LNCaP clone FGC (cell line): ENCODE measurements around the gene SOX3.

Experiments
- DNase-seq: peaks from one replicate; pipeline ENCODE4 v3.0.0-alpha.2; 2011; ENCODE audit warnings: low read depth
- H3K4me3 ChIP-seq: 2 replicates; pipeline ENCODE4 v1.5.1; 2011; ENCODE audit warnings: mild to moderate bottlenecking, low read depth, low read length, control low read depth
- TF ChIP-seq, protein P1 (sequence below): IDR thresholded peaks from 2 replicates; pipeline ENCODE4 v1.5.1; 2012; ENCODE audit warnings: mild to moderate bottlenecking; ENCODE audit not compliant: control insufficient read depth, insufficient read depth; ENCODE audit errors: extremely low read depth

The SOX3 gene

DNA sequence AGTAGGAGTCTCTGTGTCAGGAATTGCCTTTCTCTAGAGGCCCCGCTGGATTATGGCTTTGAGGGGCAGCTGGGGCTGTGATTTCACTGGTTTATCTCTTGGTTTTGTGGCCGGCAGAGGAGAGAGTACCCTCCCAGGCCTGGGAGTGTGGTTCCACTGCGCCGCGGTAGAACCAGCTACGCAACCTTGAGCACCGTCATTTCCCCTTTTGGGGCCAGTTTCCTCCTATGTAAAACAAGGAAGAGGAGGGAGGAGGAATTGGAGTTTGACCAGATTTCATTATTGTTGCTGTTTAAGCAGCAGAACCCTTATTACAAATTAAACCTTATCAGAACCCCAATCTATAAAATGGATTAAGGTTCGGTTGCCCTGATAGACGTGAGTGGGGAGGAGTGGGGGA is 4.4 kb downstream of the SOX3 start:
- no peak overlapping the region for H3K4me3 ChIP-seq
- TF ChIP-seq, protein P1, sequence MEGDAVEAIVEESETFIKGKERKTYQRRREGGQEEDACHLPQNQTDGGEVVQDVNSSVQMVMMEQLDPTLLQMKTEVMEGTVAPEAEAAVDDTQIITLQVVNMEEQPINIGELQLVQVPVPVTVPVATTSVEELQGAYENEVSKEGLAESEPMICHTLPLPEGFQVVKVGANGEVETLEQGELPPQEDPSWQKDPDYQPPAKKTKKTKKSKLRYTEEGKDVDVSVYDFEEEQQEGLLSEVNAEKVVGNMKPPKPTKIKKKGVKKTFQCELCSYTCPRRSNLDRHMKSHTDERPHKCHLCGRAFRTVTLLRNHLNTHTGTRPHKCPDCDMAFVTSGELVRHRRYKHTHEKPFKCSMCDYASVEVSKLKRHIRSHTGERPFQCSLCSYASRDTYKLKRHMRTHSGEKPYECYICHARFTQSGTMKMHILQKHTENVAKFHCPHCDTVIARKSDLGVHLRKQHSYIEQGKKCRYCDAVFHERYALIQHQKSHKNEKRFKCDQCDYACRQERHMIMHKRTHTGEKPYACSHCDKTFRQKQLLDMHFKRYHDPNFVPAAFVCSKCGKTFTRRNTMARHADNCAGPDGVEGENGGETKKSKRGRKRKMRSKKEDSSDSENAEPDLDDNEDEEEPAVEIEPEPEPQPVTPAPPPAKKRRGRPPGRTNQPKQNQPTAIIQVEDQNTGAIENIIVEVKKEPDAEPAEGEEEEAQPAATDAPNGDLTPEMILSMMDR: no peak
- DNase-seq: no peak

DNA sequence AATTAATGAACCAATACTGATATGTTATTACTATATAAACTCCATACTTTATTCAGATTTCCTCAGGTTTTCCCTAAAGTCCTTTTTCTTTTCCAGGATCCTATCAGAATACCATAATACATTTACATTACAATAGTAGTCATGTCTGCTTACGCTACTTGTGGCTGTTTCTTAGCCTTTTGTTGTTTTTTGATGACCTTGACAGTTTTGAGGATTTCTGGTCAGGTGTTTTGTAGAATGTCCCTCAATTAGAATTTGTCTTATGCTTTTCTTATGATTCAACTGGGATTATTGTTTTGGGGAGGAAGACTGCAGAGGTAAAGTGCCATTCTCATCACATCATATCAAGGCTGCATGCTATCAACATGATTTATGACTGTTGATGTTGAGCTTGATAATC is 9.1 kb downstream of the SOX3 start:
- TF ChIP-seq, protein P1: no peak
- H3K4me3 ChIP-seq: no peak overlapping the region
- no peak for DNase-seq

DNA sequence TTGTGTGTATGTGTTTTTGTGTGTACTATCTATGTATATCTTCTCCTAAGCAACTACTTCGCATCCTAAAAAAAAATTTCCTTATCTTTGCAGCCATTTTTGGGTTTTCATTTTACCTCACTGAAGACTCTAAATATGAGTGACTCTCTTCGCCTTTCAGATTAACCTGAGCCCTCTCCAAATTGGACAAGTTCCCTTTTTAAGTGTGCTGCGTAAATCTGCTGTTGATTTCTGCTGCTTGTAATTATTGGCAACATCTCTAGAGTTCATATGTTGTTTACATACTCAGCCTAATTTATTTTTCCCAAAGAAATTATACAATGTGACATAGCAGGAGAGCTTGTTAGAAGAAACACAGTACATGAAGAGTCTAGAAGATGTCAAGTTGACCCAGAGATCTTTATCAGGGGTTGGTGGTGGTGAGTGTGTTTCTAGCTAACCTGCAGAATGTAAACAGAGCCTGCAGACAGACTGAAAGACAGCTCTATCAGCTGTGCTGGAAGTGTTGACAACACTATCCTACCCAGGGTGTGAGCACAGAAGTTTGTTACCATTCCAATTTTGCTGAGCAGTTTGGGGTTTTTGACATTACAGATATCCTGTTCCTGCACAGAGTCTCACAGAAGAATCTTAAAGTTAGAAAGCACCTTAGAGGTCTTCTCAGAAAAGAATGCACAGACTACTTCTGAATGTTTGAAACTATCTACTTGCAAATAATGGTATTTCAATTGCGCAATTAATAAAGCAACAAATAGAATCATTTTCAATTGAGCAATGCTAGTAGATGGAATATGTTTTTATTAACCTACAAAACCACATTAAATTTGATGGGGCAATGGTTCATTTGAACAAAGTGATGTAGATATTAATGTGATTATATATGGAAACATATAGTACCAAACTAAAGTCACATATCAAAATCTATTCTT is 12.5 kb downstream of the SOX3 start:
- DNase-seq: no peak
- TF ChIP-seq, protein P1: no peak
- no peak overlapping the region for H3K4me3 ChIP-seq

DNA sequence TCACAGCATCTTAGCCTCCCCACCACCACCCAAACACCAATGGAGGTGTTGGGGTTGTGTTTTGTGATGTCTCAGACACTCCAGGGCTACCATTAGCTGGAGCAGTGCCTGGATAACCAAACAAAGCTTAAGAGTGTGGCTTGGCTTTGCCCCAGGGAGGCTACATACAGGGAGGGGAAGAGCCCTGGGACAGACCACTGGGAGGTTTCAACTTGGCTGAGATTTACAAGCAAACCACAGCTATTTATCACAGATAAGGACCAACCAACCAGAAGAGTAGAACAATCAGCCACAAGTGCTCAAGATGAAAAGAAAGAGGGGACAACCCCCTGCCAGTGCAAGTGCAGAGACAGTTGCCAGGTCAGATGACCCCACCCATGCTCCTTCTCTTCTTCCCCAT is 24.1 kb downstream of the SOX3 start:
- no peak overlapping the region for H3K4me3 ChIP-seq
- TF ChIP-seq, protein P1: no peak
- no peak for DNase-seq

DNA sequence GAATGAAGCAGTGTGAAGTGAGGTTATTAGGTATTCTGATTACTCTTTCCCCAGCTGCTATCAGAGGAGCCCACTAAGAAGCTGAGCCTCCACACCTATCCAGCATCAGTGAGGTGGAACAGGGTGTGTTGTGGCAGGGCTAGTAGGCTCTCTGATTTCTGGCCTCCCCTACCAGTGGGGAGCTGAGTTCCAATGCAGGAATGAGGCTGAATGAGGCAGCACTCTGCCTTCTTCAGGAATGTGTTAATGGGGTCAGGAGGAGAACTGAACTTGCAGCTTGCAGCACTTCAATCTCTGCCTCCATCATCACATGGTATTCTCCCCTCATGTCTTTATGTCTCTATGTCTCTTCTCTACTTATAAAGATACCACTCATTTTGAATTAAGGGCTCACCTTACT is 26.9 kb downstream of the SOX3 start:
- no peak for DNase-seq

DNA sequence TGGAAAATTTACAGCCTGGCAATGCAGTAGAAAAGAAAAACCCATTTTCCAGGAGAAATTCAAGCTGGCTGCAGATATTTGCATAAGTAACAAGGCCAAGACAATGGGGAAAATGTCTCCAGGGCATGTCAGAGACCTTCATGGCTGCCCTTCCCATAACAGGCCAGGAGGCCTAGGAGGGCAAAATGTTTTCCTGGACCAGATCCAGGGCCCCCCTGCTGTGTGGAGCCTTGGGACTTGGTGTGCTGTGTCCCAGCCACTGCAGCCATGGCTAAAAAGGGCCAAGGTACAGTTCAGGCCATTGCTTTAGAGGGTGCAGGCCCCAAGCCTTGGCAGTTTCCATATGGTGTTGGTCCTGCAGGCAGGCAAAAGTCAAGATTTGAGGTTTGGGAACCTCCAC is 29.8 kb downstream of the SOX3 start:
- TF ChIP-seq, protein P1: no peak
- no peak overlapping the region for H3K4me3 ChIP-seq
- DNase-seq: no peak

More for the DNA sequence above, 26.9 kb downstream of the SOX3 start:
- TF ChIP-seq, protein P1: no peak
- H3K4me3 ChIP-seq: no peak overlapping the region
